Panc1 (cell line): ENCODE results near the gene ZNF543. TPM values are rescaled to one million over a fixed set of nuclear protein-coding genes. Genes with fewer than 3 reads are reported as not detected.
A peak's percentile ranks its signal among the peaks of the same experiment; 100 is the strongest.

Experiments used
- ATAC-seq: fragments of 200-7000 bp; cut with Tn5 transposase; 2 replicates; pipeline ENCODE4 v1.9.1; 2020; ENCODE audit warnings: mild to moderate bottlenecking, moderate library complexity
- Bru-seq: library from RNA; stranded (reverse); fragments of 400-500 nt; gene quantifications from one replicate; lab custom pipeline; 2021; lab: Mats Ljungman, UMichigan
- BruChase-seq, 2 experiments: library from RNA; stranded (reverse); fragments of 400-500 nt; gene quantifications; one replicate each; lab custom pipeline; 2021; lab: Mats Ljungman, UMichigan
- BruUV-seq: library from RNA; stranded (reverse); fragments of 400-500 nt; replicated peaks from 2 replicates; lab custom pipeline; 2021; lab: Mats Ljungman, UMichigan
- CTCF ChIA-PET: fragments of 300-600 bp; sonication (Branson Sonifier 250); formaldehyde crosslinking; loops from one replicate; lab custom pipeline; 2022; ENCODE audit warnings: antibody characterized with exemption; lab: Charles Lee
- POLR2A ChIA-PET: fragments of 300-600 bp; sonication (Branson Sonifier 250); formaldehyde crosslinking; loops from one replicate; lab custom pipeline; 2022; ENCODE audit warnings: antibody characterized with exemption; lab: Charles Lee
- DNase-seq: peaks from one replicate; pipeline ENCODE4 v3.0.0-alpha.2; 2010; ENCODE audit warnings: low read depth, low spot score
- H3K27ac ChIP-seq: 2 replicates; pipeline ENCODE4 v1.5.1; 2011; ENCODE audit warnings: mild to moderate bottlenecking, low read length, inconsistent platforms
- H3K27me3 ChIP-seq: fragments of 200-500 bp; sonication (Bioruptor generic); 2 replicates; pipeline ENCODE4 v1.6.0; 2014; ENCODE audit warnings: low read length, inconsistent platforms; ENCODE audit not compliant: control insufficient read depth, insufficient read depth
- H3K36me3 ChIP-seq: fragments of 200-500 bp; sonication (Bioruptor generic); 2 replicates; pipeline ENCODE4 v1.5.1; 2014; ENCODE audit warnings: inconsistent platforms, mild to moderate bottlenecking, low read length, moderate library complexity; ENCODE audit not compliant: control insufficient read depth, insufficient read depth
- H3K4me1 ChIP-seq: 2 replicates; pipeline ENCODE4 v1.5.1; 2011; ENCODE audit warnings: inconsistent platforms, mild to moderate bottlenecking, low read length, moderate library complexity; ENCODE audit not compliant: control insufficient read depth, insufficient read depth
- H3K4me3 ChIP-seq, 2 experiments: 2 replicates each; pipeline ENCODE4 v1.5.1; 2011 to 2012; ENCODE audit warnings: low read depth in 2 of 2, low read length in 2 of 2, mild to moderate bottlenecking in 2 of 2, inconsistent platforms in 1 of 2, moderate library complexity in 1 of 2
- H3K9me3 ChIP-seq: fragments of 200-500 bp; sonication (Bioruptor generic); 2 replicates; pipeline ENCODE4 v1.5.1; 2014; ENCODE audit warnings: low read depth, mild to moderate bottlenecking, inconsistent platforms, low read length, moderate library complexity; ENCODE audit not compliant: control insufficient read depth, insufficient read depth
- CTCF ChIP-seq: fragments of 450-650 bp; IDR thresholded peaks from 2 replicates; pipeline ENCODE4 v1.5.1; 2017; ENCODE audit warnings: mild to moderate bottlenecking
- POLR2AphosphoS5 ChIP-seq: IDR thresholded peaks from 2 replicates; pipeline ENCODE4 v1.6.1; 2012; ENCODE audit warnings: mild to moderate bottlenecking, low read depth, low read length, moderate library complexity
- REST ChIP-seq, 2 experiments: IDR thresholded peaks; 2 replicates each; pipeline ENCODE4 v1.6.1; 2011 to 2012; ENCODE audit warnings: low read depth in 2 of 2, control low read depth in 1 of 2, low read length in 1 of 2, mild to moderate bottlenecking in 1 of 2, moderate library complexity in 1 of 2; ENCODE audit not compliant: insufficient read depth in 1 of 2
- SIN3A ChIP-seq: IDR thresholded peaks from 2 replicates; pipeline ENCODE4 v1.6.1; 2012; ENCODE audit warnings: low read depth, mild to moderate bottlenecking, low read length, moderate library complexity, borderline replicate concordance; ENCODE audit not compliant: insufficient read depth
- TCF7L2 ChIP-seq: IDR thresholded peaks from 2 replicates; pipeline ENCODE4 v1.6.1; 2011; ENCODE audit warnings: mild to moderate bottlenecking, low read depth, low read length, inconsistent platforms
- in situ Hi-C: cut with HindIII; loops from 2 replicates; pipeline ENCODE4 v1.10.0; 2016; ENCODE audit warnings: low sequenced_read_pairs, low pct_unique_long_range_greater_than_20kb
- intact Hi-C: fragments of 100-400 bp; cut with micrococcal nuclease; formaldehyde crosslinking; loops from one replicate; pipeline ENCODE4 v1.10.0; 2022; ENCODE audit not compliant: unreplicated experiment
- long read RNA-seq: library from polyadenylated mRNA; unstranded; transcript quantifications from one replicate; pipeline ENCODE4 v2.0.0, GENCODE V29; 2021; ENCODE audit not compliant: unreplicated experiment
- polyA plus RNA-seq: library from polyadenylated mRNA; unstranded; fragments of >200 nt; gene quantifications from one replicate; pipeline ENCODE4 v1.2.1, GENCODE V29; 2012; ENCODE audit warnings: missing spikeins; ENCODE audit not compliant: insufficient read length
- total RNA-seq: library from RNA; stranded (reverse); gene quantifications from one replicate; pipeline ENCODE4 v1.2.1, GENCODE V29; 2021; ENCODE audit not compliant: unreplicated experiment

Gene ZNF543
- 10.8 TPM for total RNA-seq
- polyA plus RNA-seq: 1.5 TPM
- percentile 75 among the genes with signal in this experiment for Bru-seq, nascent RNA
- percentile 91 among the genes with signal in this experiment for BruChase-seq, experiment 1, labeled RNA remaining after a 2-hour chase
- percentile 85 among the genes with signal in this experiment for BruChase-seq, experiment 2, labeled RNA remaining after a 6-hour chase
- long read RNA-seq, transcript ZNF543-201 (4 exons, 3,659 nt): major isoform, 9 of 12 reads
- long read RNA-seq, partial matches to known transcripts: 0 of 12 reads
- long read RNA-seq, other reads (novel, unspliced or antisense): 3 of 12 reads

- H3K9me3 ChIP-seq: no peaks in the 10 kb centered on the region
- peaks cover 11% of the 10 kb centered on the region for H3K4me1 ChIP-seq
- H3K4me3 ChIP-seq: peak within 1 kb of the TSS; percentile 71 to 79
- peak; percentile 80 for DNase-seq
- BruUV-seq: no TSS peak
- H3K27ac ChIP-seq: peak within 1 kb of the TSS; percentile 88
- peak; percentile 100 for ATAC-seq
- intact Hi-C loops: no loop called here
- peaks cover 5% of the 10 kb centered on the region for H3K36me3 ChIP-seq
- H3K27me3 ChIP-seq: peaks cover 3% of the 10 kb centered on the region; the same call in 1 of the 2 replicates
- in situ Hi-C loops: no loop called here
- peak; percentile 88 for TF ChIP-seq POLR2AphosphoS5
- 0 out of 2 replicates have a peak, but pooled peaks have one; percentile 58 for TF ChIP-seq TCF7L2
- peak in 1 of 2 experiments; percentile 44; a peak in 1 of 4 replicates for TF ChIP-seq REST (IDR thresholded peaks at IDR 0.05; ENCODE audit: insufficient read depth in 1 of 2, low read depth in 2 of 2, low read length in 1 of 2)
- TF ChIP-seq CTCF: no peak
- ChIA-PET CTCF (interaction anchor here (0.6 kb wide), 1 partner anchor 1102 kb away, joined by 3 read pairs; no protein-coding TSS in a partner anchor), POLR2A (interaction anchor here (0.6 kb wide), 2 partner anchors 50 to 1200 kb away, joined by 4 to 8 read pairs; no protein-coding TSS in a partner anchor)
These were observed at the start of gene ZNF543 for GRCh38 chr19:57320180-57321084. Gene ZNF543, plus strand, starts transcription at chr19:57320472. Its CDS starts 382 bp downstream, at chr19:57320854.

GRCh38 chr19:57271280-57271679, 49.0 kb upstream of the ZNF543 start:
- DNase-seq: no peak
- Histone ChIP-seq H3K36me3 (no peaks in the 10 kb centered on the region), H3K27me3 (no peaks in the 10 kb centered on the region), H3K4me3 (no peak overlapping the region), H3K9me3 (no peaks in the 10 kb centered on the region), H3K4me1 (no peaks in the 10 kb centered on the region), H3K27ac (no peak overlapping the region)
- no peak for TF ChIP-seq CTCF
- TF ChIP-seq SIN3A: no peak
- TF ChIP-seq REST (IDR thresholded peaks at IDR 0.05; ENCODE audit: insufficient read depth in 1 of 2, low read depth in 2 of 2, low read length in 1 of 2): no peak
- no peak for TF ChIP-seq TCF7L2
- no peak for TF ChIP-seq POLR2AphosphoS5
- ChIA-PET CTCF (no interaction called here), POLR2A (no interaction called here)
- in situ Hi-C loops: no loop called here
- BruUV-seq: no TSS peak
- intact Hi-C loops: no loop called here
- no peak for ATAC-seq
